Adipose tissue (tissue), 3 donors: ENCODE results near the gene IL17C. TPM values are rescaled to one million over a fixed set of nuclear protein-coding genes. Genes with fewer than 3 reads are reported as not detected.

ENCODE experiments used
- H3K27ac ChIP-seq: one replicate; pipeline ENCODE4 v1.5.1; 2013; ENCODE audit warnings: low read depth, low read length
- WGBS, 3 donors: extraction: QIAGEN DNeasy Blood & Tissue Kit; methylation state at CpG; one replicate each; pipeline ENCODE4 v1.1.7; 2013; 5-methylcytosine and 5-hydroxymethylcytosine counted together
- polyA plus RNA-seq, 3 donors: library from polyadenylated mRNA; stranded (reverse); fragments of 200-250 nt; gene quantifications; one replicate each; pipeline ENCODE4 v1.2.3, GENCODE V29; 2013
- donor health status: healthy with polysubstance abuse.
- donor health status: Bipolar disorder and iron deficiency.
- donor health status: healthy.

IL17C gene
- polyA plus RNA-seq, 3 donors, result not detected

DNA sequence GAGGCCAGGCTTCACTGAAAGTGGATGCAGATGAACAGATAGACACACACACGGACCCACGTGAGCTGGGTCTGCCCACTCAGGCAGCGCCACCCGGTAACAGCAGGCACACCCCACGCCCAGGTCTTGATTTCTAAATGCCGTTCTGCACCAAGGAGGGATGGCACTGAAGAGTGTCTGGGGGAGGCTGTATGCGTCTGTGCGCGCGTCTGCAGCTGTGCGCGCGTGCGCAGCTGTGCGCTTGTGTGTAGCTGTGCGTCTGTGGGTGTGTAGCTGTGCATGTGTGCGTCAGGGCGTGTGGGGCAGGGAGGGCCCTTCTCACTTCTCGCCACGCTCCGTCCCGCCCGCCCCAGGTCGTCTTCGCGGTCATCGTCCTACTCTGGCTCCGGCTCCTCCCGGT is 15.5 kb upstream of the IL17C start:
- H3K27ac ChIP-seq, result no peak overlapping the region
- 95 to 98% (median 96%) methylated on average over 29 of the region's 29 CpGs for WGBS, 3 donors

DNA sequence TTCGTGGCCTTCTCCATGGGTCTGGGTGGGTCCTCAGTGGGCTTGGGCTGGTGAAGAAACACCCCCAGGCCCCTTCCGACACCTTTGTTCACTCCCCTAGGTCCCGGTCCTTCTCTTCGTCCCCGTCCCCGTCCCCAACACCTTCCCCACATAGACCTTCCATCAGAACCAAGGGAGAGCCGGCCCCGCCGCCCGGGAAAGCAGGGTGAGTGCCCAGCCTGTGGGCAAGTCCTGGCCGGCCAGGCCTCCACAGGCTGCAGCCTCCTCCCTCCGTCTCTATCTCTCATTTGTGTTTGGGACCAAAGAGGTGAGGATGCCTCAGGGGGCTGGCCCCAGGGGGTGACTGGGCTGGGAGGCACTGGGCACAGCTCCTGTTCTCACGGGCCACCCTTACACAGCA is 14.5 kb upstream of the IL17C start:
- WGBS, 3 donors, result 93 to 96% (median 94%) methylated on average over 13 of the region's 13 CpGs
- H3K27ac ChIP-seq, result no peak overlapping the region

- H3K27ac ChIP-seq, result no peak overlapping the region
- WGBS, 3 donors, result 94 to 96% (median 95%) methylated on average over 18 of the region's 18 CpGs
Observed at GRCh38 chr16:88624481-88624880, 13.9 kb upstream of the IL17C start.

DNA sequence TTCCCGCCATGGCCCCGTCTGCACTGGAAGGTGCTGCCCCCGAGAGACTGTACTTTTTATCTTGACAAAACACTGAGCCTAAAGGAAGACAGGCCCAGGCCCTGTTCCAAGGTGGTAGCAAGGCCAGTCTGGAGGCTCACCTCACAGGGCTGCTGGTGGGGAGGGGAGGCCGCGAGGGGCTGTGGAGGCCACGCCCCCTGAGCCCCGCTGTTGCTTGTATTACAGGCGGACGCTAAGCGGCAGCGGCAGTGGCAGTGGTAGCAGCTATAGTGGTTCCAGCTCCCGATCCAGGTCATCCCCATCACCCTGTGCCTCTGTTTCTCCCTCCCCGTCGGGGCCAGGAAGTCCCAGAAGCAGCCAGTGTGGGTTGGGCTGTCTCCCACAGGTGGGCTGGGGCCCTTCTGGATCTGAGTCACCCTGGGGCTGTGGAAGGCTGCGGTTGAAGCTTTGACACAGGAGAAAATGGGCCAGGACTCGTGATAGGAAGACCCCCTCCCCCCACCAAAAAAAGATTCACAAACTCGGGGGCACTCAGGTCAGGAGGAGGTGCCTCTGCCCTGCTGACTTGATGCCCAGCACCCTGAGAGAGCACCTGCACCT is 13.3 kb upstream of the IL17C start:
- no peak overlapping the region for H3K27ac ChIP-seq
- WGBS, 3 donors, result 83 to 89% (median 89%) methylated on average over 17 of the region's 17 CpGs

DNA sequence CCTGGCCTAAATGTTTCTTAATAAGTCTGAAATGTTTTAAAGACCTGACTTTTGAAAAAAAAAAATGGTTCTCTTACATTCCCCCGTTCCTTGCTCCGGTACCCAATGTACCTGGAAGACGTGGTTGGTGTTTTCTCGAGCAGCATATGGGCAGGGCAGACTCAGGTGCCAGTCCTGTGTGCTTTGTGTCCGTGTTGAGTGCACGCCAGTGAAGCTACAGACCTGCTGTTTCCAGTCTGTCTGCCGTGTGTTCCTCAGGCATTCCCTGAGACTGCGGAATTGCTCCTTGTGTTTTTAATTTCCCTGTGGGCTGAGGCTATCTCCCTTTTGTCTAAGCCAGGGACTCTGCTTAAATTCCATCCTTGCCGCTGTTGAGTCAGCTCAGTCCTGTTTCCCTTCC is 11.7 kb upstream of the IL17C start:
- no peak overlapping the region for H3K27ac ChIP-seq
- WGBS, 3 donors, result 93 to 95% (median 95%) methylated on average over 9 of the region's 9 CpGs

DNA sequence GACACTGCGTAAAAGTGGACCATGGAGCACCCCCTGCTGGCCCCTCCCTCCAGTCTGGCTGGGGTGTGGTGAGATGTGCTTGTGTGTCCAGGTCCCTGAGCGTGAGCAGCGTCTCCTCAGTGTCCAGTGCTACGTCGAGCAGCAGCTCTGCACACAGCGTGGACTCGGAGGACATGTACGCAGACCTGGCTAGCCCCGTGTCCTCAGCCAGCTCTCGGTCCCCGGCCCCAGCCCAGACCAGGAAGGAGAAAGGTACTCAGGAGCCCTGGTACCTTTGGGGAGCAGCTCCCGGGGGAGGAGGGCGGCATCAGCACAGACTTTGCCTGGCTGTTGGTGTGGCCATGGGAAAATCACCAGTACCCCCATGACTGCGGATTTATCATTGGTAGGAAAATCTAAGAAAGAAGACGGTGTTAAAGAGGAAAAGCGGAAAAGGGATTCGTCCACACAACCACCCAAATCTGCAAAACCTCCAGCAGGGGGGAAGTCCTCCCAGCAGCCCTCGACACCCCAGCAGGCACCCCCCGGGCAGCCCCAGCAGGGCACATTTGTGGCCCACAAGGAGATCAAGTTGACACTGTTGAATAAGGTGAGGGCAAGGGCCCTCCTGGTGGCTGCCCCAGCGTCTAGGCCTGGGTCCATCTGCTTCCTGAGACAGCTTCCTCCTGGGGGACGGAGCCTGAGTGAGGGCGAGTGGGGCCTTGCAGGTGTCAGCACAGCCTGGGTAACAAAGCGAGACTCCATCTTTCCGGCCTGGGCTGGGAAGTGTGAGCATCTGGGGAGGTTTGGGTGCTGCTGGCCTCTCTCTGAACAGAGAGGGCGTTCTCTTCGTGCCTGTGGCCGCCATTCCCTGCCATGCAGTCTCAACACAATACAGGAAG is 10.6 kb upstream of the IL17C start:
- H3K27ac ChIP-seq, result no peak overlapping the region
- WGBS, 3 donors, result 91 to 95% (median 93%) methylated on average over 27 of the region's 27 CpGs

GRCh38 chr16:88628512-88628974 is 9.8 kb upstream of the IL17C start:
- 61 to 73% (median 64%) methylated on average over 12 of the region's 12 CpGs for WGBS, 3 donors
- H3K27ac ChIP-seq, result no peak overlapping the region

DNA sequence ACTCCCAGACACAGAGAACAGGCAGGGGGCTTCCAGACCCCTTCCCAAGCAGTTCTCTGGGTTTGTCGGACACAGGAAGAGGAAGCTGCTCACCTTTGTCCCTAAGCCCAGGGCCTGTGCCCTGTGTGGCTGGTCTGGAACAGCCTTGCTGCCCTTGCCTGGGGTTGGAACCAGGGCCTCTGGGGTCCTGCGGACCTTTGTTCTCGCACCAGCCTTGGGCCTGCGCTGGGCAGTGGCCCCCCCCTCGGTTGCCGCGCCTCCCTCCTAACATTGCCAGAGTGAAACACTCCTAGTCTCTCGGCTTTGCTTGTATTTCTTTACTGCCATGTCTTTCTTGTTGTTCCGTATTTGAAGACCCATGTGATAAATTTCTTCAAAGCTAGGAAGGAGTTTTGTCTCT is 8.5 kb upstream of the IL17C start:
- no peak overlapping the region for H3K27ac ChIP-seq
- 83 to 88% (median 85%) methylated on average over 9 of the region's 9 CpGs for WGBS, 3 donors

GRCh38 chr16:88630433-88630832 is 7.9 kb upstream of the IL17C start:
- H3K27ac ChIP-seq, result no peak overlapping the region
- 89 to 95% (median 90%) methylated on average over 11 to 12 of the region's 12 CpGs for WGBS, 3 donors

DNA sequence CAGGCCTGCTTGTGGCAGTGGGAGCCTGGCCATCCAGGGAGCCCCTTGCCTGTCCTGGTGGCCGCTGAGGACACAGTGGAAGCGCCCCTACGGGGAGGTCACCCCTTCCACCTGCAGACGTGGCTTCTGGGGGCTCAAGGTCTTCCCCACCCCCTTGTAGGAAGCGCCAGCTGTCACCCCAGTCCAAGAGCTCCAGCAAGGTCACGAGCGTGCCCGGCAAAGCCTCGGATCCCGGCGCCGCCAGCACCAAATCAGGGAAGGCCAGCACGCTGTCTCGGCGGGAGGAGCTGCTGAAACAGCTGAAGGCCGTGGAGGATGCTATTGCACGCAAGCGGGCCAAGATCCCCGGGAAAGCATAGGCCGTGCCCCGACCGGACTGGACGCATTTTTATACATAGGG is 7.4 kb upstream of the IL17C start:
- 89 to 92% (median 91%) methylated on average over 23 of the region's 23 CpGs for WGBS, 3 donors

GRCh38 chr16:88631384-88631783 is 7.0 kb upstream of the IL17C start:
- WGBS, 3 donors, result 69 to 84% (median 70%) methylated on average over 16 of the region's 16 CpGs

More for the DNA sequence above, 7.4 kb upstream of the IL17C start:
- H3K27ac ChIP-seq, result no peak overlapping the region

GRCh38 chr16:88631920-88632586 is 6.3 kb upstream of the IL17C start:
- WGBS, 3 donors, result 89 to 93% (median 90%) methylated on average over 30 of the region's 30 CpGs
- H3K27ac ChIP-seq, result no peak overlapping the region

More at GRCh38 chr16:88631384-88631783, 7.0 kb upstream of the IL17C start:
- no peak overlapping the region for H3K27ac ChIP-seq

DNA sequence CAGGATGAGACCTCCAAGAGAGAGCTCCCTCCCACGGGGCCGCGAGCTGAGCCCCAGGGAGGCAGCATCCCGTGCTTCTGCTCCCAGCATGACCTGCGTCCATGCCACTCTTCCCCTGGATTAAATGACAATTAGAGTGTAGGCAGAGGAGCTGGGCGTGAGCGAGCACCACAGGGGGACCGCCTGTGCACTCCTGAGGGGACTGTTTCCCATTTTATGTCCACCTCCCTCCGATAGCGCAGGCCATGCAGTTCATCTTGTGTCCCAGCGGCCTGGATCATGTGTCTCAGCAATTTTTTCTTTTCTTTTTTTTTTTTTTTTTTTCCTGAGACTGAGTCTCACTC is 5.8 kb upstream of the IL17C start:
- no peak overlapping the region for H3K27ac ChIP-seq
- WGBS, 3 donors, result 93 to 96% (median 95%) methylated on average over 11 of the region's 11 CpGs

GRCh38 chr16:88633684-88634140 is 4.7 kb upstream of the IL17C start:
- 30 to 52% (median 33%) methylated on average over 19 to 23 of the region's 23 CpGs for WGBS, 3 donors
- no peak overlapping the region for H3K27ac ChIP-seq

DNA sequence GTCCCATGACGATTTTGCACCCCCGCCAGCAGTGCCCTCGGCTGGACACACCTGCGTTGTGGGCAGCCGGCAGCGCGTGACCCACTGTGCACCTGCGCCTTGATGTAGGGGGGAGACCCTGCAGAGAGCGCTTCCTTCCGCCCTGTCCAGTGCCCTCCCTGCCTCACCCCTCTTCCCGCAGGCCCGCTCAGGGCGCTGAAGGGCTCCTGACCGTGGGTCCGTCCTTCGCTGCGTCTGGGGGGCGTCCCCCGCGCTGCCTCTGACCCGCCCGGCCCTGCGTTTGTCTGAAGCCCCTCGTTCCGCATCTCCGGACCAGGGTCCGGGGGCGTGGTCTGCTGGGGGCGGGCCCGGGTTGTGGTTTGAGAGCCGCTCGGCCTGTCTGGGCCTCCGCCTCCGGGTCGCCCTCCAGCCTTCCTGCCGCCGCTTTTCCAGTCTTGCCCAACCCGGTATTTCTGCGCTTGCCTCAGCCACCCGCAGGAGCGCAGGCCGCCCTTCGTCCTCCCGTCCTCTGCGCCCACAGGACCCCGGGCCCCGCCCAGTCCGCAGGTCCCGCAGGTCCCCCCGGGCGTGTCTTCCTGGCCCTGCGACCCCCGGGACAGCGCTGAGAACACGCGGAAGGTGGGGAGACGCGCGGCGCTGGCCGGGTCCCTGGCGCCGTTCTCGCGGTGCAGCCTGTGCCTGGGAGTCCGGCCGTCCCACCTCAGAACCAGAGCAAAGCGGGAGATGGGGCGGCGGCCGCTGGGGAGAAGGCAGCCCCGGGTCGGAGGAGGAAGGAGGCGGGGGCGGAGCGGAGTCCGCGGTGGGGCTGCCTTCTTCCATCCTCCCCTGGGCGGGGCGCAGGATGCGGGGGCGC is 4.0 kb upstream of the IL17C start:
- 5 to 34% (median 9%) methylated on average over 70 to 81 of the region's 82 CpGs for WGBS, 3 donors
- no peak overlapping the region for H3K27ac ChIP-seq

DNA sequence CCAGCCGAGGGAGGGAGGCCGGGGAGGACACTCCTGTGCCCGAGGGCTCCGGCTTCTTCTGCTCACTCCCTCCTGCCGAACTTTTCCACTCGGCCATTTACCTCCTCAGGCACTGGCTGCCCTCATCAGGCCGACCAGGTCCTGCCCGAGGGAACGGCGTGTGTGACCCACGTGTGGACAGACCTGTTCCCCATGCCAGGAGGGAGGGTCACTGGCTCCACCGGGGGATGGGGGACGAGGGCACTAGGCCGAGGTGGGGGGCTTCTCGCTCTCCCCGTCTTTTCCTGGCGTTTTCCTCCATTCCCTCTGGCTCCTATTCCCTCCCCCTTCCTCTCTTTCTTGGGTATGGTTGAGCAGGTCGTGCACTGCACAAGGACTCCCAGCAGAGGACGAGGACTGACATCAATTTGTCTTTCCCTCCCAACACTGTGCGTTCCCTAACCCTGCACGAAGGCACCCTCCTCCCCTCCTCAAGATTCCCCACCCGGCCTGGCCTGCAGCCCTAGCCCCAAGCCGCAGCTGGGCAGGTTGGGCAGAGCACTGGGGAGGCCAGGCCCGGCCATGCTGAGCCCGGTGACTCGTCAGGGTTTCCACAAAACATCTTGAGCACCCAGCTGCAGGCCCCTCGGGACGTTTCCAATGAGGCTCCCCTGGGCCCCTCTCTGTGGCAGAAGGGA is 3.2 kb upstream of the IL17C start:
- WGBS, 3 donors, result 36 to 75% (median 39%) methylated on average over 27 to 28 of the region's 28 CpGs
- no peak overlapping the region for H3K27ac ChIP-seq

DNA sequence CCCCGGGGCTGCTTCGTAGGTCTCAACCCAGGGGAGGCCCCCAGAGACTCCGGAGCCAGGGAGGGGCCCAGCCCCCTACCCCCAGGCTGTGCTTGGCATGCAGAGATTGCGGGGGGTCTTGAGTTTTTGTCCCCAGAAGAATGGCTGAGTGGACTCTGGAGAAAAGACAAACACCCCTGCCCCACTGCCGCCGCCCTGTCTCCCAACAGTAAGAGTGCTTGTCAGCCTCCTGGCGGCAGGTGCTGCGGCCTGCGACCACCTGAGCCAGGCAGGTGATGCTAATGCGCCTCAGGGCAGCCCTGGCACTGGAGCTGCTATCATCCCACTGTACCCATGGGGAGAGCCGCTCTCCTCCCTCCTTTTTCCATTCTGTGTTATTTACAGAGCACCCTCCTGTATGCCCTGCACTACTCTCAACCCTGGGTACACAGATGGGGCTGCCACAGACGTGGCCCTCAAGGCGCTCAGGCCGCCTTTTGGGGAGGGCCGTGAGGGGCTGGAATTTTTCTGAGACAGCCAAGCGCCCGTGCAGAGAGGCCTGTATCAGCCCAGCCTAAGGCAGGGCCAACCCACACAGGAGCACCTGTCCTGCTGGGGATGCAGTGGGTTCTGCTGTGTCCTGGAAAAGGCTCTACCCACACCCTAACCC is 2.6 kb upstream of the IL17C start:
- H3K27ac ChIP-seq, result no peak overlapping the region
- WGBS, 3 donors, result 91 to 97% (median 91%) methylated on average over 17 of the region's 17 CpGs
